Erythroblast (primary cell): ENCODE data around the gene BMPER.

Source experiments
- GATA1 ChIP-seq: IDR thresholded peaks from 2 replicates; pipeline ENCODE4 v1.6.1; 2011; ENCODE audit warnings: low read depth, mild to moderate bottlenecking, control low read depth, low read length, moderate library complexity
- POLR2A ChIP-seq: IDR thresholded peaks from 2 replicates; pipeline ENCODE4 v1.6.1; 2011; ENCODE audit warnings: mild to moderate bottlenecking, low read length

DNA sequence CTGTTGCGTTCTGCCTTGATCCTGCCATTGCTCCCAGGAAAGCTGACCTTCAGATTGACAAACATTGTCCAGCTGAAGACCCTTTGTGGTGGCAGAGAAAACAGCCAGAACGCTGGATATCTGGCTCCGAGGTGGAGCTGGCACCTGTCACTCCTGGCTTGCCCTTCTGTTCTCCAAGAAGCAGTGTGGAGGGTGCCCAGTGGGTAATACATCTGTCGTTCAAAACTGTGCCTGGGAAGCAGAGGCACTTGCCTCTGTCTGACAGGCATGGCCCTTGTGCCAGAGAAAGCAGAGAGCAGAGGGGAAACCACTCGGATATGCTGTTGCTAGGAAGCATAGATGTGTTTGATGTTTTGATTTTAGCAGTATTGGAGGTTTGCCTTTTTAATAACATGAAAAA, 231.4 kb downstream of the BMPER start:
- TF ChIP-seq POLR2A (no peak), GATA1 (no peak)
